ENCODE measurements around the gene XPA.
"Not testable (repeated sequence)": the region's sequence is repeated elsewhere in the genome, so short reads cannot be mapped to it uniquely, and the experiment has no call there.

The XPA gene

GRCh38 chr9:97703437-97704344 lies 6.6 kb upstream of the XPA start:
- DNase-seq: no peak

- DNase-seq: not testable (repeated sequence)
Observed at GRCh38 chr9:97699824-97700223, 2.7 kb upstream of the XPA start.

GRCh38 chr9:97699281-97699680 lies 2.1 kb upstream of the XPA start:
- DNase-seq: not testable (repeated sequence)

- DNase-seq: no peak
Observed at GRCh38 chr9:97698865-97699264, 1.7 kb upstream of the XPA start.

- no peak for DNase-seq
Observed at GRCh38 chr9:97697837-97698236, 697 bp upstream of the XPA start.

GRCh38 chr9:97695995-97696802 lies 941 bp downstream of the XPA start:
- no peak for DNase-seq

GRCh38 chr9:97695390-97695789 lies 1.8 kb downstream of the XPA start:
- DNase-seq: no peak

- no peak for DNase-seq
Observed at GRCh38 chr9:97694769-97695168, 2.4 kb downstream of the XPA start.

- DNase-seq: no peak
Observed at GRCh38 chr9:97689401-97690180, 7.5 kb downstream of the XPA start.

GRCh38 chr9:97688654-97689053 lies 8.5 kb downstream of the XPA start:
- no peak for DNase-seq

GRCh38 chr9:97682242-97682641 lies 14.9 kb downstream of the XPA start:
- no peak for DNase-seq

GRCh38 chr9:97675655-97676054 lies 21.5 kb downstream of the XPA start:
- DNase-seq: no peak

- DNase-seq: no peak
Observed at GRCh38 chr9:97673922-97674321, 23.2 kb downstream of the XPA start.

GRCh38 chr9:97672403-97672802 lies 24.7 kb downstream of the XPA start:
- DNase-seq: no peak

GRCh38 chr9:97670586-97670985 lies 26.6 kb downstream of the XPA start:
- DNase-seq: no peak

GRCh38 chr9:97668485-97668884 lies 28.7 kb downstream of the XPA start:
- DNase-seq: no peak

- no peak for DNase-seq
Observed at GRCh38 chr9:97666907-97667686, 30.0 kb downstream of the XPA start.

GRCh38 chr9:97665742-97666141 lies 31.4 kb downstream of the XPA start:
- no peak for DNase-seq

- no peak for DNase-seq
Observed at GRCh38 chr9:97660847-97661246, 36.3 kb downstream of the XPA start.

GRCh38 chr9:97660340-97660739 lies 36.8 kb downstream of the XPA start:
- DNase-seq: no peak

GRCh38 chr9:97659771-97660170 lies 37.4 kb downstream of the XPA start:
- no peak for DNase-seq

GRCh38 chr9:97658707-97659106 lies 38.4 kb downstream of the XPA start:
- no peak for DNase-seq

All from CD4-positive, alpha-beta T cell treated with Interferon gamma for 1 hour (primary cell).